ENCODE measurements around the gene EGFLAM. TPM values are rescaled to one million over a fixed set of nuclear protein-coding genes. Genes with fewer than 3 reads are reported as not detected.

EGFLAM gene
- total RNA-seq, 1 experiment from 2014 or later: 0.33 TPM

GRCh38 chr5:38403877-38404635 lies 145.7 kb downstream of the EGFLAM start:
- H3K36me3 Mint-ChIP-seq (ENCODE audit: insufficient read depth in 1 of 3, low read depth in 3 of 3): no peaks in the 10 kb centered on the region
- no CpG with 5 or more reads among the region's 6 CpGs for WGBS (ENCODE audit: extremely low coverage, insufficient read length, low lambda C conversion rate)
- Histone ChIP-seq H3K27ac (ENCODE audit: insufficient read length, low read depth, low read length) (no peak overlapping the region), H3K9me3 (ENCODE audit: control insufficient read depth, low read depth, low read length) (no peaks in the 10 kb centered on the region), H3K23me2 (ENCODE audit: insufficient read length, low read depth, low read length, poor library complexity, severe bottlenecking) (no peaks in the 10 kb centered on the region), H3K14ac (ENCODE audit: insufficient read depth, low read length) (no peak overlapping the region), H4K8ac (replicated peaks; ENCODE audit: insufficient read length, low read depth, low read length) (no peak overlapping the region), H3K27me3 (ENCODE audit: insufficient read depth, low read length) (no peaks in the 10 kb centered on the region; the same call in 1 of the 2 replicates), H4K91ac (ENCODE audit: insufficient read length, low read depth, low read length) (no peak overlapping the region), H2BK15ac (ENCODE audit: low read depth, low read length) (no peak overlapping the region), H3K18ac (ENCODE audit: insufficient read length, low read depth, low read length) (no peak overlapping the region), H3K56ac (ENCODE audit: insufficient read length, low read depth, low read length) (no peak overlapping the region), H2BK12ac (ENCODE audit: insufficient read length, low read depth, low read length) (no peak overlapping the region), H3K79me1 (ENCODE audit: insufficient read depth, low read depth, low read length, poor library complexity, severe bottlenecking) (no peaks in the 10 kb centered on the region), H2BK5ac (ENCODE audit: insufficient read length, low read length) (no peak overlapping the region), H2BK120ac (ENCODE audit: low read depth, low read length, poor library complexity, severe bottlenecking) (no peak overlapping the region), H2AFZ (ENCODE audit: low read length) (no peak overlapping the region), H4K20me1 (ENCODE audit: control insufficient read depth, insufficient read depth, insufficient read length) (no peaks in the 10 kb centered on the region), H3K79me2 (ENCODE audit: insufficient read depth, low read length) (no peaks in the 10 kb centered on the region), H3K4ac (ENCODE audit: low read depth, low read length) (no peak overlapping the region), H3T11ph (ENCODE audit: low read length) (no peak overlapping the region), H2BK20ac (ENCODE audit: low read depth, low read length, poor library complexity, severe bottlenecking) (no peak overlapping the region), H3K9ac (ENCODE audit: extremely low read depth, insufficient read length, low read length) (no peak overlapping the region), H3K4me2 (ENCODE audit: insufficient read depth, insufficient read length, low read length) (no peak overlapping the region), H2AK5ac (ENCODE audit: insufficient read length, low read length) (no peak overlapping the region), H3K4me1 (ENCODE audit: insufficient read depth, low read length) (no peaks in the 10 kb centered on the region), H4K5ac (ENCODE audit: insufficient read length, low read depth, low read length) (no peak overlapping the region), H3K23ac (ENCODE audit: insufficient read length, low read depth, low read length) (no peak overlapping the region)
- TF ChIP-seq, protein P1, sequence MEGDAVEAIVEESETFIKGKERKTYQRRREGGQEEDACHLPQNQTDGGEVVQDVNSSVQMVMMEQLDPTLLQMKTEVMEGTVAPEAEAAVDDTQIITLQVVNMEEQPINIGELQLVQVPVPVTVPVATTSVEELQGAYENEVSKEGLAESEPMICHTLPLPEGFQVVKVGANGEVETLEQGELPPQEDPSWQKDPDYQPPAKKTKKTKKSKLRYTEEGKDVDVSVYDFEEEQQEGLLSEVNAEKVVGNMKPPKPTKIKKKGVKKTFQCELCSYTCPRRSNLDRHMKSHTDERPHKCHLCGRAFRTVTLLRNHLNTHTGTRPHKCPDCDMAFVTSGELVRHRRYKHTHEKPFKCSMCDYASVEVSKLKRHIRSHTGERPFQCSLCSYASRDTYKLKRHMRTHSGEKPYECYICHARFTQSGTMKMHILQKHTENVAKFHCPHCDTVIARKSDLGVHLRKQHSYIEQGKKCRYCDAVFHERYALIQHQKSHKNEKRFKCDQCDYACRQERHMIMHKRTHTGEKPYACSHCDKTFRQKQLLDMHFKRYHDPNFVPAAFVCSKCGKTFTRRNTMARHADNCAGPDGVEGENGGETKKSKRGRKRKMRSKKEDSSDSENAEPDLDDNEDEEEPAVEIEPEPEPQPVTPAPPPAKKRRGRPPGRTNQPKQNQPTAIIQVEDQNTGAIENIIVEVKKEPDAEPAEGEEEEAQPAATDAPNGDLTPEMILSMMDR (conservative IDR thresholded peaks at IDR 0.05): no peak
- H3K27ac Mint-ChIP-seq: no peak overlapping the region
- H3K4me3 Mint-ChIP-seq: no peak overlapping the region
- H3K4me1 Mint-ChIP-seq: peaks cover 2 to 6% of the 10 kb centered on the region in 2 experiments
- no peaks in the 10 kb centered on the region for H3K9me3 Mint-ChIP-seq
- peaks cover 1% of the 10 kb centered on the region for H3K27me3 Mint-ChIP-seq (ENCODE audit: low read depth)
- no peak for DNase-seq
